BJ (cell line): ENCODE data around the gene SLC66A2. TPM values are rescaled to one million over a fixed set of nuclear protein-coding genes. Genes with fewer than 3 reads are reported as not detected.
A peak's percentile ranks its signal among the peaks of the same experiment; 100 is the strongest.
"Not testable (repeated sequence)": the region's sequence is repeated elsewhere in the genome, so short reads cannot be mapped to it uniquely, and the experiment has no call there.

ENCODE experiments used
- CTCF ChIA-PET: fragments of 350-600 bp; formaldehyde crosslinking; extraction: SDS; loops from one replicate; lab custom pipeline; 2021; ENCODE audit warnings: antibody characterized with exemption, inconsistent platforms; lab: Yijun Ruan, JAX
- POLR2A ChIA-PET: fragments of 300-600 bp; sonication (Branson Sonifier 250); formaldehyde crosslinking; extraction: SDS; loops from one replicate; lab custom pipeline; 2021; ENCODE audit warnings: antibody characterized with exemption; lab: Charles Lee
- DNase-seq: peaks from one replicate; pipeline ENCODE4 v3.0.0-alpha.2; 2011; ENCODE audit warnings: low read depth
- H3K27me3 ChIP-seq: 2 replicates; pipeline ENCODE4 v1.6.0; 2011; ENCODE audit warnings: low read length; ENCODE audit not compliant: control insufficient read depth, insufficient read depth
- H3K36me3 ChIP-seq: 2 replicates; pipeline ENCODE4 v1.5.1; 2011; ENCODE audit warnings: low read length; ENCODE audit not compliant: control insufficient read depth, insufficient read depth
- H3K4me3 ChIP-seq: 2 replicates; pipeline ENCODE4 v1.5.1; 2011; ENCODE audit warnings: low read depth, mild to moderate bottlenecking, control low read depth, low read length
- CTCF ChIP-seq: IDR thresholded peaks from 2 replicates; pipeline ENCODE4 v1.5.1; 2011; ENCODE audit warnings: low read depth, mild to moderate bottlenecking, control low read depth, inconsistent platforms, low read length, moderate library complexity; ENCODE audit not compliant: insufficient read depth
- polyA minus RNA-seq: library from RNA; depleted of rRNA, polyadenylated mRNA; stranded (reverse); fragments of >200 nt; gene quantifications from 2 replicates; pipeline ENCODE4 v1.2.3, GENCODE V29; 2011; rRNA and poly(A)+ RNA removed
- polyA plus RNA-seq: library from polyadenylated mRNA; depleted of rRNA; stranded (reverse); fragments of >200 nt; gene quantifications from 2 replicates; pipeline ENCODE4 v1.2.3, GENCODE V29; 2011; rRNA removed

The SLC66A2 gene
- 19.3 and 26.4 TPM in 2 replicates for polyA plus RNA-seq
- polyA minus RNA-seq: 13.0 and 25.4 TPM in 2 replicates

DNA sequence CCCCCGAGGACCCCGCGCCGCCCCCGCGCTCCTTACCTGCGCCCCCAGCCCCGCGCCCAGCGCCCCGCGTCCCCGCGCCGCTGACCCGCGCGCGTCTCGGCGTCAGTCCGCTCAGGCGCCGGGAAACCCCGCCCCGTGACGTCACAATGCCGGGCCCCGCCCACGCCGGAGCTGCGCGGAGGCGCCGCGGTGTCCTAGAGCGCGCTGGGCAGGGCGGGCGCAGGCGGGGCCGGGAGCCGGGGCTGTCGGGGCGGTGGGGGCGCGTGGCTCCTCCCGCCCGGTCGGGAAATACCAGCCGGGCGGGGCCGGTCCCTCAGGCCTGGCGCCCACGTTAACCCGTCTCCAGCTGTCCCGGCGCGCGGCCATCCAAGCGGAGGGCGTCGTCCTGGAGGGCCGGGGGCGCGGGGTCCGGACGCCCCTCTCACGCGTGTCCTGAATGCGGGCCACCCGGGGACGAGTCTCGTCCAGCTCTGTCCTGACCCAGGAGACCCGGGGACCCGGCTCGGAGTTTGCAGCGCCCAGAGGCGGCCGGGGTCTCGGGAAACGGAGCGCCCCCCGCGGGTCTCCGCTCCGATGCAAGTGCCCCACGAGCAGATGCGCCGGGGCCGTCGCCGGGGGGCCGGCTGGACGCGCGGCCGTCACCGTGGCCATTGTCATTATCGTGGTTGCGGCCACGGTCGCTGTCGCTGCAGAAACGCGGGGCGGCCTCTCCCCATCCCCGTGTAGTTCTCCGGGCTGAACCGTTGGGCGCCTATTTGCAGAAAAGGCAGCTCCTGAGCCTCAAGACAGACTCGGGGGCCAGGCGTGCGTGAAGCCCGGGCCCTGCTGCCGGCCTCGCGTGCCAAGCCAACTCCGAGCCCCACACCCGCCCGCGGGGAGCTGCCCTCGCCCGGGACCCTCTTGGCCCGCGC, at the start of gene SLC66A2:
TSS of gene SLC66A2 (minus strand) at position 109 of the 911 bp plus-strand sequence. CDS start 727 bp downstream, outside the sequence.
- POLR2A ChIA-PET: interaction anchor here (0.6 kb wide), 1 partner anchor 160 kb away, joined by 4 read pairs; no protein-coding TSS in a partner anchor
- no peak for TF ChIP-seq CTCF

GRCh38 chr18:80000877-80001276, 49.4 kb upstream of the SLC66A2 start:
- Histone ChIP-seq H3K4me3 (no peak overlapping the region), H3K36me3 (no peaks in the 10 kb centered on the region), H3K27me3 (no peaks in the 10 kb centered on the region; the same call in 1 of the 2 replicates)
- TF ChIP-seq CTCF: no peak
- ChIA-PET POLR2A (no interaction called here), CTCF (no interaction called here)
- DNase-seq: no peak

More for the DNA sequence above, at the start of gene SLC66A2:
- no peak for DNase-seq
- Histone ChIP-seq H3K27me3 (no peaks in the 10 kb centered on the region), H3K4me3 (peak within 1 kb of the TSS; percentile 90), H3K36me3 (peaks cover 8% of the 10 kb centered on the region)
- CTCF ChIA-PET: interaction anchor here (1.6 kb wide), 1 partner anchor 11 kb away, joined by 6 read pairs; no protein-coding TSS in a partner anchor

DNA sequence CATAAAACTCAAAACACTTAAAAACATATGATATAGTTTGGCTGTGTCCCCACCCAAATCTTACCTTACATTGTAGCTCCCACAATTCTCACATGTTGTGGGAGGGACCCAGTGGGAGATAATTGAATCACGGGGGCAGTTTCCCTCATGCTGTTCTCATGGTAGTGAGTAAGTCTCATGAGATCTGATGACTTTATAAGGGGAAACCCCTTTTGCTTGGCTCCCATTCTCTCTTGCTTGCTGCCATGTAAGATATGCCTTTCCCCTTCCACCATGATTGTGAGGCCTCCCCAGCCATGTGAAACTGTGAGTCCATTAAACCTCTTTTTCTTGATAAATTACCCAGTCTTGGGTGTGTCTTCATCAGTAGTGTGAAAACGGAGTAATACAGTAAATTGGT, 48.2 kb upstream of the SLC66A2 start:
- H3K36me3 ChIP-seq, POLR2A ChIA-PET, H3K27me3 ChIP-seq, CTCF ChIA-PET, DNase-seq, H3K4me3 ChIP-seq: not testable (repeated sequence)

DNA sequence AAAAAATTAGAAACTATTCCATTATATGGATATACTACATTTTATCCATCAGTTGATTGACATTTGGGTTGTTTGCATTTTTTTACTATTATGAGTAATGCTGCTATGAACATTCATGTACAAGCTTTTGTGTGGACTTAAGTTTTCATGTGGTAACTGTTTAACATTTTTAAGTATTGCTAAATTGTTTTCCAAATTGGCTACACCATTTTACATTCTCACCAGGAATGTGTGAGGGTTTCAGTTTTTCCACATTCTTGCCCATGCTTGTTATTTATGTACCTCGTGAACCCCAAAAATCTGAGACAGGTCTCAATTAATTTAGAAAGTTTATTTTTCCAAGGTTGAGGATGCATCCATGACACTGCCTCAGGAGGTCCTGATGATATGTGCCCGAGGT, 40.0 kb upstream of the SLC66A2 start:
- H3K27me3 ChIP-seq: no peaks in the 10 kb centered on the region
- H3K4me3 ChIP-seq: no peak overlapping the region
- POLR2A ChIA-PET: no interaction called here
- no peak for TF ChIP-seq CTCF
- H3K36me3 ChIP-seq: no peaks in the 10 kb centered on the region
- DNase-seq: no peak
- CTCF ChIA-PET: no interaction called here

GRCh38 chr18:79989195-79989497, 37.7 kb upstream of the SLC66A2 start:
- Histone ChIP-seq H3K27me3 (no peaks in the 10 kb centered on the region), H3K4me3 (peak overlapping the region; percentile 70), H3K36me3 (0 out of 2 replicates have a peak, but pooled peaks cover 1% of the 10 kb centered on the region)
- CTCF ChIA-PET: interaction anchor here (1.4 kb wide), 1 partner anchor 32 kb away, joined by 3 read pairs; no protein-coding TSS in a partner anchor
- DNase-seq: no peak
- no peak for TF ChIP-seq CTCF
- POLR2A ChIA-PET: no interaction called here
